AG10803 (cell line): Measurements from ENCODE around the gene KCNN4.
A peak's percentile ranks its signal among the peaks of the same experiment; 100 is the strongest.
"Not testable (repeated sequence)": the region's sequence is repeated elsewhere in the genome, so short reads cannot be mapped to it uniquely, and the experiment has no call there.

Source experiments
- DNase-seq: peaks from one replicate; pipeline ENCODE4 v3.0.0; 2010; ENCODE audit warnings: low read depth
- H3K4me3 ChIP-seq: 2 replicates; pipeline ENCODE4 v1.5.1; 2011; ENCODE audit warnings: mild to moderate bottlenecking, low read length, control low read depth
- TF ChIP-seq, protein P1 (sequence below): conservative IDR thresholded peaks from 2 replicates; pipeline ENCODE4 v1.5.1; 2011; ENCODE audit warnings: mild to moderate bottlenecking, low read length, control low read depth, inconsistent platforms

KCNN4 gene

DNA sequence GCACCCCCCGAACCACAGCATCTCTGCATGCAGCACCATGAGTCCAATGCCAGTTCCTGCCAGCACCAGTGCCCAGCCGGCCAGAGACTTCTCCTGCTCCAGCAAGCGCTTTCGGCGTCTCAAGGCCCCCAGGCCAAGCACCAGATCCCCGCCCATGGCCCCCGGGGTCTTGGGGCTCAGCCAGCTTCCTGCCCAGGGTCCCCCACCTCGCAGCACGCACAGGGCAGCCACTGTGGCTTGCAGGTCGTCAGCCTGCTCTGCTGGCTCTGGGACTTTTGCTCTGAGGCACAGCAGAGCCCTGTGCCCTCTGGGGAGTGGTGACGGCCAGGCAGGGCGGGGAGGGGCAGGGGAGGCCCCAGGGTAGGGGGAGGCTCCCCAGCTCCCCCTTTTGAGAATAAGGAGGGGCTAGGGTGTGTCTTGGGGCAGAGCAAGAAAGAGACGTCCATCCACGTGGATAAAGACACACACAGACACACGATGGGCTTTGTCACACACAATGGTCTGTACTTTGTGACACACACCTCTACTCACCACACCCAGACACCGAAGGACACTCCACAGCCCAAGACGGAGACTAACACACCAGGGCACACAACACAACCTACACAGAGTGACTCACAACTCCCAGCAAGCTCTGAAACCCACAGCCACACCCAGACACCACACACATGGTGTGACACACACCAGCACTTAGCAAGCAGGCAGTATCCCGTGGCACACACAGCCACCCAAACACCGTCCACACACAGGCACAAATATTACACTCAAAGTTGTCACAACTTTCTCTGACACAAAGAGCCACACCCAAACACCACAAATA, at the start of gene KCNN4:
Gene KCNN4, minus strand, starts transcription at position 268 of the 820 bp plus-strand sequence. Its CDS starts 112 bp downstream, at position 156.
- no peak within 1 kb of the TSS for H3K4me3 ChIP-seq
- peak; percentile 62 for DNase-seq
- TF ChIP-seq, protein P1, sequence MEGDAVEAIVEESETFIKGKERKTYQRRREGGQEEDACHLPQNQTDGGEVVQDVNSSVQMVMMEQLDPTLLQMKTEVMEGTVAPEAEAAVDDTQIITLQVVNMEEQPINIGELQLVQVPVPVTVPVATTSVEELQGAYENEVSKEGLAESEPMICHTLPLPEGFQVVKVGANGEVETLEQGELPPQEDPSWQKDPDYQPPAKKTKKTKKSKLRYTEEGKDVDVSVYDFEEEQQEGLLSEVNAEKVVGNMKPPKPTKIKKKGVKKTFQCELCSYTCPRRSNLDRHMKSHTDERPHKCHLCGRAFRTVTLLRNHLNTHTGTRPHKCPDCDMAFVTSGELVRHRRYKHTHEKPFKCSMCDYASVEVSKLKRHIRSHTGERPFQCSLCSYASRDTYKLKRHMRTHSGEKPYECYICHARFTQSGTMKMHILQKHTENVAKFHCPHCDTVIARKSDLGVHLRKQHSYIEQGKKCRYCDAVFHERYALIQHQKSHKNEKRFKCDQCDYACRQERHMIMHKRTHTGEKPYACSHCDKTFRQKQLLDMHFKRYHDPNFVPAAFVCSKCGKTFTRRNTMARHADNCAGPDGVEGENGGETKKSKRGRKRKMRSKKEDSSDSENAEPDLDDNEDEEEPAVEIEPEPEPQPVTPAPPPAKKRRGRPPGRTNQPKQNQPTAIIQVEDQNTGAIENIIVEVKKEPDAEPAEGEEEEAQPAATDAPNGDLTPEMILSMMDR = no peak

GRCh38 chr19:43826787-43827754, 46.3 kb upstream of the KCNN4 start, which contains the start of gene ZNF283:
TSS of gene ZNF283 (plus strand) at chr19:43827321. CDS start at chr19:43833505, 6,184 bp downstream.
- peak within 1 kb of the TSS; percentile 82 for H3K4me3 ChIP-seq
- TF ChIP-seq, protein P1 = no peak
- peak; percentile 87 for DNase-seq

DNA sequence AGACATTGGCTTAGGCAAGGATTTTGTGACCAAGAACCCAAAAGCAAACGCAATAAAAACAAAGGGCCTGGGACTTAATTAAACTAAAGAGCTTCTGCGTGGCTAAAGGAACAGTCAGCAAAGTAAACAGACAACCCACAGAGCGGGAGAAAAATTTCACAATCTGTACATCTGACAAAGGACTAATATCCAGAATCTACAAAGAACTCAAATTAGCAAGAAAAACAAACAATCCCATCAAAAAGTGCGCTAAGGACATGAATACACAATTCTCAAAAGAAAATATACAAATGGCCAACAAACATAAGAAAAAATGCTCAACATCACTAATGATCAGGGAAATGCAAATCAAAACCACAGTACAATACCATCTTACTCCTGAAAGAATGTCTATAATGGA, 43.8 kb upstream of the KCNN4 start:
- not testable (repeated sequence) for H3K4me3 ChIP-seq, DNase-seq

GRCh38 chr19:43823856-43824255, 43.1 kb upstream of the KCNN4 start:
- DNase-seq, H3K4me3 ChIP-seq: not testable (repeated sequence)

- TF ChIP-seq, protein P1 = no peak
- H3K4me3 ChIP-seq = peak overlapping the region; percentile 63
- no peak for DNase-seq
Observed at GRCh38 chr19:43820884-43821215, 40.1 kb upstream of the KCNN4 start.

- TF ChIP-seq, protein P1 = no peak
- peak; percentile 43 for DNase-seq
Observed at GRCh38 chr19:43820098-43820883, 39.5 kb upstream of the KCNN4 start.

GRCh38 chr19:43818500-43818899, 37.7 kb upstream of the KCNN4 start:
- no peak overlapping the region for H3K4me3 ChIP-seq
- TF ChIP-seq, protein P1 = no peak
- DNase-seq = no peak

More at GRCh38 chr19:43820098-43820883, 39.5 kb upstream of the KCNN4 start:
- H3K4me3 ChIP-seq = peak overlapping the region; percentile 63

DNA sequence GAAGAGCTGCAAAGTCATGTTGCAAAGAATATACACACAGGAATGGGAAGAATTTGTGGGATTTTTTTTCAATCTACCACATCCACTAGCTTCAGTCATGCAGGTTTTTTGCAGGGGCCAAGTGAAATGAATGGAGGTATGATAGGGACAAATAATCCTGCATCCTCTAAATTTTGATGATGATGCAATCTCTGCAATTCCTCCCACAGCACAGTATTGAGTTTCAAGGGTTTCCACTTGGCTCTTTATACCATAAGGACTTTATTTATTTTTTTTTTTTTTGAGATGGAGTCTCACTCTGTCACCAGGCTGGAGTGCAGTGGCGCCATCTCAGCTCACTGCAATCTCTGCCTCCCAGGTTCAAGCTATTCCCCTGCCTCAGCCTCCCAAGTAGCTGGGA, 36.7 kb upstream of the KCNN4 start:
- H3K4me3 ChIP-seq = not testable (repeated sequence)
- DNase-seq = peak; percentile 24
